Lung (tissue), 12 donors: Measurements from ENCODE around the gene ASTN2. TPM values are rescaled to one million over a fixed set of nuclear protein-coding genes. Genes with fewer than 3 reads are reported as not detected.

Experiments used
- ATAC-seq: fragments of 200-7000 bp; cut with Tn5 transposase; one replicate; pipeline ENCODE4 v1.9.1; 2020; ENCODE audit warnings: moderate number of reproducible peaks; ENCODE audit not compliant: insufficient read depth, low FRiP score
- DNase-seq, 3 donors: peaks; one replicate each; pipeline ENCODE4 v3.0.0-alpha.2; 2013 to 2017
- H3K27ac ChIP-seq, 2 donors: one replicate each; pipeline ENCODE4 v1.5.1; 2013; ENCODE audit warnings: mild to moderate bottlenecking in 2 of 2, moderate library complexity in 2 of 2, control low read depth in 1 of 2, inconsistent platforms in 1 of 2, low read depth in 1 of 2, low read length in 1 of 2
- H3K27me3 ChIP-seq, 3 donors: one replicate each; pipeline ENCODE4 v1.5.1; 2013; ENCODE audit warnings: low read length in 2 of 3; ENCODE audit not compliant: control insufficient read depth in 3 of 3, insufficient read depth in 3 of 3
- H3K36me3 ChIP-seq, 4 donors: one replicate each; pipeline ENCODE4 v1.5.1; 2013; ENCODE audit warnings: low read length in 4 of 4, mild to moderate bottlenecking in 1 of 4, moderate library complexity in 1 of 4; ENCODE audit not compliant: control insufficient read depth in 4 of 4, insufficient read depth in 4 of 4
- H3K4me1 ChIP-seq, 5 donors: one replicate each; pipeline ENCODE4 v1.5.1; 2013; ENCODE audit warnings: low read length in 5 of 5, mild to moderate bottlenecking in 2 of 5, moderate library complexity in 1 of 5; ENCODE audit not compliant: control insufficient read depth in 5 of 5, insufficient read depth in 5 of 5
- H3K4me3 ChIP-seq: one replicate; pipeline ENCODE4 v1.5.1; 2013; ENCODE audit warnings: mild to moderate bottlenecking, control low read depth, moderate library complexity
- H3K9ac ChIP-seq, 2 donors: one replicate each; pipeline ENCODE4 v1.5.1; 2013; ENCODE audit warnings: low read length in 2 of 2, control low read depth in 1 of 2; ENCODE audit not compliant: insufficient read depth in 1 of 2
- H3K9me3 ChIP-seq, 4 donors: one replicate each; pipeline ENCODE4 v1.5.1; 2013; ENCODE audit warnings: low read length in 3 of 4, mild to moderate bottlenecking in 1 of 4, moderate library complexity in 1 of 4; ENCODE audit not compliant: control insufficient read depth in 4 of 4, insufficient read depth in 3 of 4
- WGBS, 2 donors: extraction: QIAGEN DNeasy Blood & Tissue Kit; methylation state at CpG; one replicate each; pipeline ENCODE4 v1.1.7; 2013; 5-methylcytosine and 5-hydroxymethylcytosine counted together
- polyA plus RNA-seq, 2 donors: library from polyadenylated mRNA; stranded (reverse); fragments of 200-250 nt; gene quantifications; one replicate each; pipeline ENCODE4 v1.2.1, GENCODE V29; 2013
- total RNA-seq, 2 donors: library from RNA; depleted of rRNA in 1 of 2; stranded (reverse); fragments of >200 nt in 1 of 2; gene quantifications; one replicate each; pipeline ENCODE4 v1.2.1, GENCODE V29; 2014 to 2021
- TF ChIP-seq, protein P1 (sequence below): IDR thresholded peaks from 2 replicates; pipeline ENCODE4 v1.5.1; 2012; ENCODE audit warnings: mild to moderate bottlenecking; ENCODE audit errors: control extremely low read depth, extremely low read depth
- donor health status: control.
- donor health status: control.
- donor health status: Bipolar disorder and iron deficiency.
- donor health status: healthy.
- donor health status: DM: yes; HTN: yes; CAD: no.

The ASTN2 gene
- total and polyA plus RNA-seq, 4 donors, result 1.4 to 7.0 (median 3.3) TPM

DNA sequence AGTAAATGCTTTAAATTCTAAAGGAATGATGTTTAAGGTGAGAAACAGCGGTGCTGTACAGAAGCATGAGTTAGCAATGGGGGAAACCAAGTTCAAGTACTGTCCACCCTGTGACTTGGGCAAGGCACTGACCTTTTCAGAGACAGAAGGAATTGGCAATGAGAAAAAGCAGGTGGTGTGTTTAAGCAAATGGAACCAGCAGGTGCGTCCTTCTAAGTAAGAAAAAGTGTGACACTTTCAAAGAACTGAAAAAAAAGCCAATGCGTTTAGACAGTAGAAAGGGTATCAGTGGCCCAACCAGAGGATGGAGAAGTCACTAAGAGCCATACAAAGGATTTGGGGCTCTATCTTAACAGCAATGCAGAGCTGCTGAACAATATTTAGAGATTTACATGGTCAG, 1010.6 kb downstream of the ASTN2 start:
- Histone ChIP-seq H3K9ac (no peak overlapping the region), H3K27ac (no peak overlapping the region), H3K27me3 (no peaks in the 10 kb centered on the region), H3K9me3 (no peaks in the 10 kb centered on the region), H3K4me3 (no peak overlapping the region), H3K36me3 (no peaks in the 10 kb centered on the region), H3K4me1 (no peaks in the 10 kb centered on the region)
- TF ChIP-seq, protein P1, sequence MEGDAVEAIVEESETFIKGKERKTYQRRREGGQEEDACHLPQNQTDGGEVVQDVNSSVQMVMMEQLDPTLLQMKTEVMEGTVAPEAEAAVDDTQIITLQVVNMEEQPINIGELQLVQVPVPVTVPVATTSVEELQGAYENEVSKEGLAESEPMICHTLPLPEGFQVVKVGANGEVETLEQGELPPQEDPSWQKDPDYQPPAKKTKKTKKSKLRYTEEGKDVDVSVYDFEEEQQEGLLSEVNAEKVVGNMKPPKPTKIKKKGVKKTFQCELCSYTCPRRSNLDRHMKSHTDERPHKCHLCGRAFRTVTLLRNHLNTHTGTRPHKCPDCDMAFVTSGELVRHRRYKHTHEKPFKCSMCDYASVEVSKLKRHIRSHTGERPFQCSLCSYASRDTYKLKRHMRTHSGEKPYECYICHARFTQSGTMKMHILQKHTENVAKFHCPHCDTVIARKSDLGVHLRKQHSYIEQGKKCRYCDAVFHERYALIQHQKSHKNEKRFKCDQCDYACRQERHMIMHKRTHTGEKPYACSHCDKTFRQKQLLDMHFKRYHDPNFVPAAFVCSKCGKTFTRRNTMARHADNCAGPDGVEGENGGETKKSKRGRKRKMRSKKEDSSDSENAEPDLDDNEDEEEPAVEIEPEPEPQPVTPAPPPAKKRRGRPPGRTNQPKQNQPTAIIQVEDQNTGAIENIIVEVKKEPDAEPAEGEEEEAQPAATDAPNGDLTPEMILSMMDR, result no peak
- DNase-seq, result no peak
- ATAC-seq, result no peak
- WGBS, 2 donors, result 90 to 95% methylated on average over 3 of the region's 3 CpGs

DNA sequence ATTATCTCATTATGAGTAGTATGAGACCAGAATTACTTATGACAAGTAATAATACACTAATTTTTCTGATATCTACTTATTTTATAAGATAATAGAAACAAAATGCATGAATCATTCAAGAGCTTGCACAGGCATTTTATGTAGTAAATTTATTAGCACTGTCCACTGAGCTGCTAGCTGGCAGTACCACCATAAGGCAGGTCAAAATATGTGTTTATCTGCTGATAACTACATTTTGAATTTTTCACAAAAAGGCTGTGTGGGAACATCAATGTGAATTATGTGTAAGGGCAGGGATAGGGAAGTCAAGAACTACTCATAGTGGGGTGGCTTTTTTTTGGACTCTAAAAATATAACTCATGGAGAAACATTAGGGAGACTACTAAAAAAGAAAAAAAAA, 1011.7 kb downstream of the ASTN2 start:
- Histone ChIP-seq H3K9me3 (no peaks in the 10 kb centered on the region), H3K4me3 (no peak overlapping the region), H3K9ac (no peak overlapping the region), H3K4me1 (no peaks in the 10 kb centered on the region), H3K27me3 (no peaks in the 10 kb centered on the region), H3K36me3 (peaks cover 0 to 7% (median 0%) of the 10 kb centered on the region in 4 donors), H3K27ac (no peak overlapping the region)
- ATAC-seq, result no peak
- no peak for DNase-seq
- TF ChIP-seq, protein P1, result no peak

DNA sequence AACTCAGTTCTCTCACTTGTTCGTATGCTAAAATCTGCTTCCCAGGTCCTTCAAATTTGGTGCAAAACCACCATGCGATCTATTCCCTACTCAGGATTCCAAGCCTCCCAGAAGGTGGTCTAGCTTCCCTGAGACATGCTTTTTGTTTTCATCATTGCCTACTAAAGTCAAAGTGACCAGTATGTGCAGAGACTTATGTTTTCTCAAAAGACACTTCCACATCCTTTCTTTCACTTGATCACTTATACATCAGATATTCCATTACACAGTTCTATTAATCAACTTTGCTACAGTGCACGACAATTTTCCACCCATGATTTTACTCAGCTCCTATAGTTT, 1019.2 kb downstream of the ASTN2 start:
- 92 to 93% methylated on average over 3 of the region's 3 CpGs for WGBS, 2 donors
- ATAC-seq, result no peak
- no peaks in the 10 kb centered on the region for H3K27me3 ChIP-seq
- no peak overlapping the region for H3K27ac ChIP-seq
- no peaks in the 10 kb centered on the region for H3K4me1 ChIP-seq
- H3K4me3 ChIP-seq, result no peak overlapping the region
- H3K9ac ChIP-seq, result no peak overlapping the region
- TF ChIP-seq, protein P1, result no peak
- no peak for DNase-seq
- peaks cover 0 to 14% (median 0%) of the 10 kb centered on the region in 4 donors for H3K36me3 ChIP-seq
- no peaks in the 10 kb centered on the region for H3K9me3 ChIP-seq

DNA sequence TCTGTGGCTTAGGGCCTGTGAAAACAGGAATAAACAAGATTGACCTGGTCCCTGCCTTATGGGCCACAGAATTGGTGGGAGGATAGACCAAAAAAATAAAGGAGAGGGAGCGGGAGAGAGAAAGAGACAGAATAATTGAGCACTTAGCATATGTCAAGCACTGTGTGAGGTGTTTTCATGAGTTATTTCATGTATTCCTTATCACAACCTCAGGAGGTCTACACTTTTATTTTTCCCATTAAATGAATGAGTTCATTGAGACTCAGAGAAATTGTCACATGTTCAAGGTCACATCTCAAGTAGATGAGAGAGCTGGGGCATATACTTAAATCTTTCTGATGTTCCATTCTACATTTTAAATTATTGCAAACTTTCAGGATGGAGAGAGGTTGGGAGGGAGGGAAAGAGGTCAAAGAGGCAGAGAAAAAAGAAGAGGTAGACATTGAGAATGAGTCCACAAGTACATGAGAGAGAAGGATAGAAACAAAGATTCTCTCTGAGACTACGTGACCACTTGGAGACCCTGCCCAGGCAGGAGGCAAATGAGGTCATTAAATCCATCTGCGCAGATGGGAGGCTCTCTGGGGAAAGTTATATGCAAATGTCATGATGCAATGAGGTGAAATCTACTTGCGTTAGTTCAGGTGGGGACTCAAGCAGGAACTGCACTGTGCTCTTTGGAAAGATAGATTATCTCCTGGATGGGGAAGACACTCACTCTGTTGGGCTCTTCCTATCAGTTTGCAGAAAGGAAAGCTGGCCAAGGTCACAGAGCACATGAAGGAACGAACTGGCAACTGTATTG, 1019.8 kb downstream of the ASTN2 start:
- Histone ChIP-seq H3K27me3 (no peaks in the 10 kb centered on the region), H3K9me3 (no peaks in the 10 kb centered on the region), H3K36me3 (peaks cover 0 to 14% (median 0%) of the 10 kb centered on the region in 4 donors), H3K27ac (no peak overlapping the region), H3K9ac (no peak overlapping the region), H3K4me1 (no peaks in the 10 kb centered on the region), H3K4me3 (no peak overlapping the region)
- DNase-seq (no peak), ATAC-seq (no peak)
- WGBS, 2 donors, result 86 to 91% methylated on average over 5 of the region's 5 CpGs
- TF ChIP-seq, protein P1, result no peak
